CD4-positive, alpha-beta T cell treated with Interleukin-21 for 1 hour (primary cell): ENCODE results near the gene CLK3.
"Not testable (repeated sequence)": the region's sequence is repeated elsewhere in the genome, so short reads cannot be mapped to it uniquely, and the experiment has no call there.

Experiments
- DNase-seq: peaks from one replicate; pipeline ENCODE4 v3.0.0-alpha.2; 2020

Gene CLK3

GRCh38 chr15:74646480-74646879, 30.8 kb downstream of the CLK3 start:
- no peak for DNase-seq

GRCh38 chr15:74648051-74648842, 32.6 kb downstream of the CLK3 start:
- no peak for DNase-seq

GRCh38 chr15:74651242-74651741, 35.7 kb downstream of the CLK3 start:
- no peak for DNase-seq

GRCh38 chr15:74653426-74654102, 37.9 kb downstream of the CLK3 start:
- no peak for DNase-seq

GRCh38 chr15:74655424-74655823, 39.8 kb downstream of the CLK3 start:
- DNase-seq = no peak

- no peak for DNase-seq
Measured at GRCh38 chr15:74656935-74657535, 41.4 kb downstream of the CLK3 start.

- no peak for DNase-seq
Measured at GRCh38 chr15:74657846-74658245, 42.2 kb downstream of the CLK3 start.

- DNase-seq = not testable (repeated sequence)
Measured at GRCh38 chr15:74661280-74661679, 45.6 kb downstream of the CLK3 start.

GRCh38 chr15:74662064-74662860, 46.6 kb downstream of the CLK3 start:
- no peak for DNase-seq

GRCh38 chr15:74663303-74664027, 47.8 kb downstream of the CLK3 start:
- DNase-seq = no peak

GRCh38 chr15:74664028-74664616, 48.5 kb downstream of the CLK3 start:
- no peak for DNase-seq

- DNase-seq = no peak
Measured at GRCh38 chr15:74664670-74665069, 49.0 kb downstream of the CLK3 start.

GRCh38 chr15:74667975-74668374, 52.3 kb downstream of the CLK3 start:
- DNase-seq = no peak

GRCh38 chr15:74669627-74670026, 54.0 kb downstream of the CLK3 start:
- no peak for DNase-seq

- no peak for DNase-seq
Measured at GRCh38 chr15:74674161-74674560, 58.5 kb downstream of the CLK3 start.

- DNase-seq = no peak
Measured at GRCh38 chr15:74676801-74677200, 61.2 kb downstream of the CLK3 start.
